HepG2 (cell line): ENCODE results near the gene DOCK10. TPM values are rescaled to one million over a fixed set of nuclear protein-coding genes. Genes with fewer than 3 reads are reported as not detected.

Experiments used
- ATAC-seq: fragments of 200-7000 bp; cut with Tn5 transposase; 3 replicates; pipeline ENCODE4 v1.9.1; 2020; ENCODE audit warnings: mild to moderate bottlenecking, moderate library complexity
- BruUV-seq: library from RNA; stranded (reverse); fragments of 400-500 nt; replicated peaks from 2 replicates; lab custom pipeline; 2021; lab: Mats Ljungman, UMichigan
- CTCF ChIA-PET: fragments of 300-600 bp; formaldehyde crosslinking; extraction: SDS; loops from one replicate; lab custom pipeline; 2021; ENCODE audit warnings: low total read pairs, inconsistent platforms, low intra/inter-chr PET ratio; lab: Yijun Ruan, JAX
- POLR2A ChIA-PET: fragments of 350-600 bp; sonication (Branson Sonifier 250); formaldehyde crosslinking; loops from one replicate; lab custom pipeline; 2020; ENCODE audit warnings: antibody characterized with exemption, inconsistent platforms; lab: Yijun Ruan, JAX
- DNase-seq: peaks from one replicate; pipeline ENCODE4 v3.0.0-alpha.2; 2015; ENCODE audit warnings: low spot score
- FAIRE-seq: peaks from 3 replicates; lab custom pipeline; 2011; peaks lifted over from hg19 to GRCh38; lab: Jason Lieb, UNC
- H2AFZ ChIP-seq: one replicate; pipeline ENCODE4 v1.6.1; 2011; ENCODE audit warnings: low read length, inconsistent platforms
- H3K27ac ChIP-seq: fragments of 300-600 bp; 3 replicates; pipeline ENCODE4 v1.8.0; 2011; ENCODE audit warnings: mixed run types, mild to moderate bottlenecking, mixed read lengths, low read length, inconsistent platforms; ENCODE audit not compliant: insufficient read depth; ENCODE audit errors: extremely low read length
- H3K27me3 ChIP-seq, 2 experiments: fragments of 200-600 bp in 1 of 2; 2 replicates in 1 of 2; 3 replicates in 1 of 2; pipeline versions ENCODE4 v1.6.0 to v1.8.0; 2011; ENCODE audit warnings: low read length in 2 of 2, mild to moderate bottlenecking in 2 of 2, moderate library complexity in 2 of 2, inconsistent platforms in 1 of 2; ENCODE audit not compliant: insufficient read depth in 2 of 2, control insufficient read depth in 1 of 2
- H3K36me3 ChIP-seq, 2 experiments: fragments of 200-600 bp in 1 of 2; replicated peaks in 1 of 2; 2 replicates in 1 of 2; 3 replicates in 1 of 2; pipeline versions ENCODE4 v1.5.1 to v1.8.0; 2011; ENCODE audit warnings: low read length in 2 of 2, inconsistent platforms in 1 of 2; ENCODE audit not compliant: insufficient read depth in 2 of 2, control insufficient read depth in 1 of 2
- H3K4me1 ChIP-seq: 2 replicates; pipeline ENCODE4 v1.5.1; 2012; ENCODE audit warnings: low read length, inconsistent platforms; ENCODE audit not compliant: insufficient read depth
- H3K4me2 ChIP-seq: 2 replicates; pipeline ENCODE4 v1.6.0; 2011; ENCODE audit warnings: low read depth, low read length, inconsistent platforms
- H3K4me3 ChIP-seq, 3 experiments: fragments of 200-600 bp in 1 of 3; sonication (generic), shearing (Covaris generic) in 1 of 3; replicated peaks in 1 of 3; 2 replicates each; pipeline ENCODE4 v1.5.1; 2011 to 2016; ENCODE audit warnings: low read length in 3 of 3, inconsistent platforms in 2 of 3, low read depth in 2 of 3, mild to moderate bottlenecking in 2 of 3, control low read depth in 1 of 3, mixed read lengths in 1 of 3; ENCODE audit not compliant: insufficient read depth in 1 of 3
- H3K79me2 ChIP-seq: one replicate; pipeline ENCODE4 v1.6.1; 2011; ENCODE audit warnings: low read length, inconsistent platforms; ENCODE audit not compliant: insufficient read depth
- H3K9ac ChIP-seq: 2 replicates; pipeline ENCODE4 v1.6.0; 2011; ENCODE audit warnings: mild to moderate bottlenecking, low read depth, low read length, inconsistent platforms; ENCODE audit not compliant: insufficient read depth
- H3K9me3 ChIP-seq: 2 replicates; pipeline ENCODE4 v1.5.1; 2012; ENCODE audit warnings: mild to moderate bottlenecking, low read length
- H4K20me1 ChIP-seq: 2 replicates; pipeline ENCODE4 v1.6.0; 2011; ENCODE audit warnings: inconsistent platforms, mild to moderate bottlenecking, low read length, moderate library complexity; ENCODE audit not compliant: insufficient read depth
- CREM ChIP-seq, 2 experiments: sonication (generic) in 1 of 2; formaldehyde crosslinking in 1 of 2; IDR thresholded peaks; 2 replicates each; pipeline versions ENCODE4 v1.4.0 to v1.6.1; 2016 to 2020; ENCODE audit warnings: antibody characterized with exemption in 1 of 2, mild to moderate bottlenecking in 1 of 2, missing genetic modification reagents in 1 of 2
- FOSL2 ChIP-seq: sonication (generic); formaldehyde crosslinking; IDR thresholded peaks from 2 replicates; pipeline ENCODE4 v1.4.0; 2020; ENCODE audit warnings: missing genetic modification reagents
- HNRNPH1 ChIP-seq: fragments of 200-400 bp; formaldehyde crosslinking; optimal IDR thresholded peaks from 2 replicates; pipeline ENCODE3; 2017; ENCODE audit warnings: mild to moderate bottlenecking, low read depth, low read length
- HOXA9 ChIP-seq: sonication (generic); formaldehyde crosslinking; IDR thresholded peaks from 2 replicates; pipeline ENCODE4 v1.8.1; 2022; ENCODE audit warnings: missing genetic modification reagents, mild to moderate bottlenecking, moderate library complexity, borderline replicate concordance
- MAFF ChIP-seq: IDR thresholded peaks from 2 replicates; pipeline ENCODE4 v1.6.1; 2011; ENCODE audit warnings: low read depth, low read length, improper control_type of control experiment
- MAFK ChIP-seq, 2 experiments: IDR thresholded peaks in 1 of 2; conservative IDR thresholded peaks in 1 of 2; 2 replicates each; pipeline ENCODE4 v1.6.1; 2011; ENCODE audit warnings: improper control_type of control experiment in 2 of 2, low read length in 2 of 2
- NFE2L1 ChIP-seq: sonication (generic); formaldehyde crosslinking; IDR thresholded peaks from 2 replicates; pipeline ENCODE4 v1.4.0; 2020; ENCODE audit warnings: missing genetic modification reagents, mild to moderate bottlenecking, borderline replicate concordance
- NR2F1 ChIP-seq, 2 experiments: fragments of 450-650 bp in 1 of 2; formaldehyde crosslinking in 1 of 2; IDR thresholded peaks; 2 replicates each; pipeline versions ENCODE4 v1.5.0 to v1.6.1; 2016 to 2020; ENCODE audit warnings: mild to moderate bottlenecking in 1 of 2, missing compliant biosample characterization in 1 of 2, missing genetic modification reagents in 1 of 2, moderate library complexity in 1 of 2
- POLR2AphosphoS5 ChIP-seq: IDR thresholded peaks from 2 replicates; pipeline ENCODE4 v1.6.1; 2012; ENCODE audit warnings: low read depth, low read length
- ZBTB20 ChIP-seq: sonication (generic); formaldehyde crosslinking; IDR thresholded peaks from 2 replicates; pipeline ENCODE4 v1.8.1; 2023; ENCODE audit warnings: missing genetic modification reagents, low read depth, mild to moderate bottlenecking, borderline replicate concordance
- ZFY ChIP-seq: sonication (generic); formaldehyde crosslinking; IDR thresholded peaks from 2 replicates; pipeline ENCODE4 v1.4.0; 2020; ENCODE audit warnings: missing genetic modification reagents
- ZNF746 ChIP-seq: sonication (generic); formaldehyde crosslinking; IDR thresholded peaks from 2 replicates; pipeline ENCODE4 v1.8.0; 2022; ENCODE audit warnings: mild to moderate bottlenecking, missing genetic modification reagents
- ZNF766 ChIP-seq: sonication (generic); formaldehyde crosslinking; IDR thresholded peaks from 2 replicates; pipeline ENCODE4 v1.5.0; 2020; ENCODE audit warnings: missing genetic modification reagents, borderline replicate concordance
- WGBS: methylation state at CpG from one replicate; pipeline ENCODE4 v1.1.6; 2017; ENCODE audit warnings: low lambda C conversion rate; 5-methylcytosine and 5-hydroxymethylcytosine counted together
- in situ Hi-C: cut with HindIII; loops from 2 replicates; pipeline ENCODE4 v1.10.0; 2017; ENCODE audit warnings: low pct_unique_long_range_greater_than_20kb; ENCODE audit not compliant: extremely low pct_ligation_motif_present
- intact Hi-C: fragments of 100-400 bp; cut with micrococcal nuclease; formaldehyde crosslinking; loops from one replicate; pipeline ENCODE4 v1.10.0; 2022; ENCODE audit not compliant: unreplicated experiment
- polyA plus RNA-seq, 8 experiments: library from polyadenylated mRNA; depleted of rRNA in 3 of 8; stranded (reverse) in 7 of 8; unstranded in 1 of 8; fragments of >200 nt; fragmentation: Illumina TruSeq in 4 of 8; extraction: Trizol in 4 of 8; gene quantifications; 2 replicates each; pipeline versions ENCODE4 v1.2.1 to v1.2.3, GENCODE V29; 2011 to 2016; ENCODE audit warnings: low read depth in 4 of 8, missing spikeins in 1 of 8, mixed read lengths in 1 of 8; ENCODE audit not compliant: insufficient read depth in 1 of 8
- total RNA-seq, 5 experiments: library from RNA; depleted of rRNA; stranded (reverse); fragments of >200 nt; fragmentation: Illumina TruSeq; extraction: Trizol; gene quantifications; 2 replicates each; pipeline ENCODE4 v1.2.3, GENCODE V29; 2016; ENCODE audit warnings: low read depth in 1 of 5

DOCK10 gene
- total and polyA plus RNA-seq, 2 of the 13 experiments (the other 11 are each of a cell fraction or from before 2014, with no cell fraction given), result not detected

- in situ Hi-C loops (no loop called here), intact Hi-C loops (no loop called here)
- ATAC-seq (no peak), FAIRE-seq (no peak), DNase-seq (no peak)
- H3K4me2 ChIP-seq, result no peak overlapping the region
- 0% methylated on average over 3 of the region's 3 CpGs for WGBS
- no TSS peak for BruUV-seq
- no peak overlapping the region for H3K4me3 ChIP-seq
- no peaks in the 10 kb centered on the region for H3K27me3 ChIP-seq
- no peak overlapping the region for H2AFZ ChIP-seq
- ChIA-PET CTCF (no interaction called here), POLR2A (no interaction called here)
- H4K20me1 ChIP-seq, result no peaks in the 10 kb centered on the region
- no peaks in the 10 kb centered on the region for H3K79me2 ChIP-seq
- H3K4me1 ChIP-seq, result no peaks in the 10 kb centered on the region
- no peak overlapping the region for H3K9ac ChIP-seq
- TF ChIP-seq NR2F1 (CRISPR knock-in tag; IDR thresholded peaks at IDR 0.05), result no peak
- TF ChIP-seq NFE2L1 (CRISPR knock-in tag), result no peak
- TF ChIP-seq HOXA9 (CRISPR knock-in tag), result no peak
- no peak for TF ChIP-seq ZNF746 (CRISPR knock-in tag)
- no peak for TF ChIP-seq HNRNPH1
- peak; percentile 65 to 68 for TF ChIP-seq MAFK (conservative IDR thresholded peaks at IDR 0.05 in 1 of 2, IDR thresholded peaks at IDR 0.05 in 1 of 2; ENCODE audit: low read length in 2 of 2)
- TF ChIP-seq FOSL2 (CRISPR knock-in tag), result no peak
- TF ChIP-seq ZFY, result no peak
- TF ChIP-seq CREM (IDR thresholded peaks at IDR 0.05), result no peak
- TF ChIP-seq CREM (CRISPR knock-in tag; IDR thresholded peaks at IDR 0.05), result no peak
- no peak for TF ChIP-seq ZBTB20 (CRISPR knock-in tag)
- TF ChIP-seq MAFF, result peak; percentile 61
- no peak for TF ChIP-seq ZNF766 (CRISPR knock-in tag)
- no peak for TF ChIP-seq POLR2AphosphoS5
- no peaks in the 10 kb centered on the region for H3K36me3 ChIP-seq
- no peaks in the 10 kb centered on the region for H3K9me3 ChIP-seq
- no peak overlapping the region for H3K27ac ChIP-seq
Observed at GRCh38 chr2:225008179-225008856, 34.0 kb downstream of the DOCK10 start.
